WTC11 (cell line): ENCODE data around the gene EIF5. TPM values are rescaled to one million over a fixed set of nuclear protein-coding genes. Genes with fewer than 3 reads are reported as not detected.

Source experiments
- ATAC-seq: fragments of 200-7000 bp; cut with Tn5 transposase; 2 replicates; pipeline ENCODE4 v1.10.0; 2021; ENCODE audit warnings: mild to moderate bottlenecking, moderate library complexity
- CTCF ChIA-PET: fragments of 300-600 bp; sonication (Branson Sonifier 250); formaldehyde crosslinking; loops from one replicate; lab custom pipeline; 2021; ENCODE audit warnings: antibody characterized with exemption; lab: Charles Lee
- POLR2A ChIA-PET: fragments of 350-600 bp; sonication (Branson Sonifier 250); formaldehyde crosslinking; loops from one replicate; lab custom pipeline; 2021; ENCODE audit warnings: antibody characterized with exemption; lab: Charles Lee
- DNase-seq: peaks from one replicate; pipeline ENCODE4 v3.0.0; 2021; ENCODE audit warnings: low spot score
- H3K27ac Mint-ChIP-seq: 2 replicates; pipeline ENCODE4 v1.8.0; 2021; ENCODE audit warnings: mixed read lengths
- H3K27me3 Mint-ChIP-seq: 2 replicates; pipeline ENCODE4 v1.8.0; 2021; ENCODE audit warnings: low read depth, mild to moderate bottlenecking, moderate library complexity, mixed read lengths
- H3K36me3 Mint-ChIP-seq: 2 replicates; pipeline ENCODE4 v1.8.0; 2021; ENCODE audit warnings: mixed read lengths
- H3K4me1 Mint-ChIP-seq: 2 replicates; pipeline ENCODE4 v1.8.0; 2022; ENCODE audit warnings: mixed read lengths
- H3K4me3 Mint-ChIP-seq: 2 replicates; pipeline ENCODE4 v1.8.0; 2021; ENCODE audit warnings: mild to moderate bottlenecking, moderate library complexity, mixed read lengths
- H3K9me3 Mint-ChIP-seq: 2 replicates; pipeline ENCODE4 v1.8.0; 2021; ENCODE audit warnings: mixed read lengths
- AFF4 ChIP-seq: sonication (generic); formaldehyde crosslinking; IDR thresholded peaks from 2 replicates; pipeline ENCODE4 v1.8.1; 2023; ENCODE audit warnings: mild to moderate bottlenecking, missing genetic modification reagents, borderline replicate concordance
- ATF2 ChIP-seq: sonication (generic); formaldehyde crosslinking; IDR thresholded peaks from 2 replicates; pipeline ENCODE4 v1.8.1; 2022; ENCODE audit warnings: low read depth, missing genetic modification reagents, borderline replicate concordance
- ATF3 ChIP-seq: sonication (generic); formaldehyde crosslinking; conservative IDR thresholded peaks from 2 replicates; pipeline ENCODE4 v1.8.1; 2022; ENCODE audit warnings: mild to moderate bottlenecking, missing genetic modification reagents
- E2F1 ChIP-seq: sonication (generic); formaldehyde crosslinking; IDR thresholded peaks from 2 replicates; pipeline ENCODE4 v1.8.0; 2022; ENCODE audit warnings: mild to moderate bottlenecking, missing genetic modification reagents
- E2F5 ChIP-seq: sonication (generic); formaldehyde crosslinking; IDR thresholded peaks from 2 replicates; pipeline ENCODE4 v1.8.1; 2022; ENCODE audit warnings: mild to moderate bottlenecking, moderate library complexity, missing genetic modification reagents
- GRHL2 ChIP-seq: fragments of 250-450 bp; sonication (Bioruptor Pico); IDR thresholded peaks from 2 replicates; pipeline ENCODE4 v1.8.0; 2022; ENCODE audit warnings: mild to moderate bottlenecking, moderate library complexity; ENCODE audit not compliant: insufficient replicate concordance, severe bottlenecking
- HMGXB4 ChIP-seq: sonication (generic); formaldehyde crosslinking; IDR thresholded peaks from 2 replicates; pipeline ENCODE4 v1.8.1; 2023; ENCODE audit warnings: mild to moderate bottlenecking, moderate library complexity, missing genetic modification reagents
- IRF2 ChIP-seq: sonication (generic); formaldehyde crosslinking; IDR thresholded peaks from 2 replicates; pipeline ENCODE4 v1.8.0; 2022; ENCODE audit warnings: low read depth, missing genetic modification reagents, borderline replicate concordance
- JAZF1 ChIP-seq: fragments of 250-450 bp; sonication (Bioruptor Pico); IDR thresholded peaks from 2 replicates; pipeline ENCODE4 v1.9.0; 2021; ENCODE audit warnings: moderate library complexity, mild to moderate bottlenecking, inconsistent platforms
- NFE2L1 ChIP-seq: sonication (generic); formaldehyde crosslinking; IDR thresholded peaks from 2 replicates; pipeline ENCODE4 v1.8.1; 2023; ENCODE audit warnings: missing genetic modification reagents
- NR2C2 ChIP-seq: sonication (generic); formaldehyde crosslinking; IDR thresholded peaks from 2 replicates; pipeline ENCODE4 v1.8.0; 2022; ENCODE audit warnings: mild to moderate bottlenecking, missing genetic modification reagents
- SOX15 ChIP-seq: fragments of 250-450 bp; sonication (Bioruptor Pico); IDR thresholded peaks from 2 replicates; pipeline ENCODE4 v1.9.0; 2021; ENCODE audit warnings: mild to moderate bottlenecking
- SP1 ChIP-seq: sonication (generic); formaldehyde crosslinking; conservative IDR thresholded peaks from 2 replicates; pipeline ENCODE4 v1.8.1; 2022; ENCODE audit warnings: missing genetic modification reagents
- ZNF396 ChIP-seq: fragments of 250-450 bp; sonication (Bioruptor Pico); IDR thresholded peaks from 2 replicates; pipeline ENCODE4 v1.8.0; 2021; ENCODE audit warnings: mild to moderate bottlenecking, moderate library complexity, borderline replicate concordance
- ZNF512 ChIP-seq: sonication (generic); formaldehyde crosslinking; IDR thresholded peaks from 2 replicates; pipeline ENCODE4 v1.8.1; 2022; ENCODE audit warnings: missing genetic modification reagents, borderline replicate concordance
- total RNA-seq: library from RNA; stranded (reverse); gene quantifications from 3 replicates; pipeline ENCODE4 v1.2.3, GENCODE V29; 2021

EIF5 gene
- total RNA-seq, 1 experiment from 2014 or later: 282 TPM

- ChIA-PET POLR2A (no interaction called here), CTCF (interaction anchor here (1.0 to 1.5 kb wide), 2 partner anchors 189 to 256 kb away, joined by 4 read pairs; no protein-coding TSS in a partner anchor)
- DNase-seq (no peak), ATAC-seq (no peak)
- H3K4me3 Mint-ChIP-seq: no peak overlapping the region
- no peaks in the 10 kb centered on the region for H3K27me3 Mint-ChIP-seq
- TF ChIP-seq NFE2L1 (CRISPR knock-in tag) (no peak), AFF4 (CRISPR knock-in tag) (no peak), SOX15 (CRISPR knock-in tag) (no peak), NR2C2 (CRISPR knock-in tag) (no peak), E2F5 (no peak), ATF2 (no peak), HMGXB4 (CRISPR knock-in tag) (no peak), ATF3 (CRISPR knock-in tag) (no peak), JAZF1 (CRISPR knock-in tag) (no peak), SP1 (CRISPR knock-in tag) (no peak), ZNF396 (no peak), ZNF512 (no peak), E2F1 (CRISPR knock-in tag) (no peak), GRHL2 (CRISPR knock-in tag) (no peak), IRF2 (no peak)
- H3K27ac Mint-ChIP-seq: no peak overlapping the region; the same call in 1 of the 2 replicates
- H3K36me3 Mint-ChIP-seq: peaks cover 4% of the 10 kb centered on the region
- H3K4me1 Mint-ChIP-seq: peaks cover 40% of the 10 kb centered on the region
- H3K9me3 Mint-ChIP-seq: 0 out of 2 replicates have a peak, but pooled peaks cover 5% of the 10 kb centered on the region
Observed at GRCh38 chr14:103330536-103330935, 3.5 kb upstream of the EIF5 start.
